GM18526 (cell line): ENCODE data around the gene SERF2.

Experiments used
- POLR2A ChIP-seq: IDR thresholded peaks from 3 replicates; pipeline ENCODE4 v1.6.1; 2011; ENCODE audit not compliant: insufficient read length; ENCODE audit errors: extremely low read depth

SERF2 gene

GRCh38 chr15:43777267-43777914 is 14.7 kb upstream of the SERF2 start:
- TF ChIP-seq POLR2A = no peak

GRCh38 chr15:43779016-43779415 is 13.1 kb upstream of the SERF2 start:
- no peak for TF ChIP-seq POLR2A

- no peak for TF ChIP-seq POLR2A
Measured at GRCh38 chr15:43789409-43789808, 2.7 kb upstream of the SERF2 start.

- TF ChIP-seq POLR2A = no peak
Measured at GRCh38 chr15:43792761-43793476, 799 bp downstream of the SERF2 start.

GRCh38 chr15:43793647-43794046 is 1.5 kb downstream of the SERF2 start:
- no peak for TF ChIP-seq POLR2A

- TF ChIP-seq POLR2A = no peak
Measured at GRCh38 chr15:43794269-43795037, 2.3 kb downstream of the SERF2 start.

- no peak for TF ChIP-seq POLR2A
Measured at GRCh38 chr15:43795197-43795596, 3.1 kb downstream of the SERF2 start.

- no peak for TF ChIP-seq POLR2A
Measured at GRCh38 chr15:43795997-43796396, 3.9 kb downstream of the SERF2 start.

- TF ChIP-seq POLR2A = no peak
Measured at GRCh38 chr15:43796566-43796965, 4.4 kb downstream of the SERF2 start.

GRCh38 chr15:43799209-43799944 is 7.3 kb downstream of the SERF2 start:
- peak; percentile 24 for TF ChIP-seq POLR2A

GRCh38 chr15:43799945-43800285 is 7.8 kb downstream of the SERF2 start, which contains the start of gene SERINC4:
Gene SERINC4 (minus strand): TSS chr15:43800220. CDS start chr15:43799986, 234 bp downstream.
- TF ChIP-seq POLR2A = no peak

GRCh38 chr15:43800286-43801141 is 8.4 kb downstream of the SERF2 start, which contains the start of gene HYPK:
Gene HYPK (plus strand): TSS chr15:43800599. CDS start chr15:43800623, 24 bp downstream.
- peak; percentile 68 for TF ChIP-seq POLR2A

GRCh38 chr15:43808435-43808950 is 16.4 kb downstream of the SERF2 start:
- no peak for TF ChIP-seq POLR2A

GRCh38 chr15:43808960-43809678 is 17.0 kb downstream of the SERF2 start:
- no peak for TF ChIP-seq POLR2A

GRCh38 chr15:43821505-43821904 is 29.4 kb downstream of the SERF2 start:
- no peak for TF ChIP-seq POLR2A
